ENCODE data around the gene ACTL6B. TPM values are rescaled to one million over a fixed set of nuclear protein-coding genes. Genes with fewer than 3 reads are reported as not detected.
A peak's percentile ranks its signal among the peaks of the same experiment; 100 is the strongest.

The ACTL6B gene
- total and polyA plus RNA-seq, 2 of the 13 experiments (the other 11 are each of a cell fraction or from before 2014, with no cell fraction given): not detected

GRCh38 chr7:100691676-100692577, 35.7 kb upstream of the ACTL6B start (continued):
- TF ChIP-seq HMGXB4 (CRISPR knock-in tag; IDR thresholded peaks at IDR 0.05; ENCODE audit: borderline replicate concordance in 1 of 2, low read depth in 1 of 2): peak; percentile 59 to 87; a peak in 3 of 4 replicates
- TF ChIP-seq KMT2B (CRISPR knock-in tag; IDR thresholded peaks at IDR 0.05): no peak
- TF ChIP-seq CTCF (CRISPR knock-in tag; IDR thresholded peaks at IDR 0.05): peak; percentile 95
- peak; percentile 49; the same call in 1 of the 2 replicates for TF ChIP-seq IRF9 (CRISPR knock-in tag; IDR thresholded peaks at IDR 0.05; ENCODE audit: borderline replicate concordance)
- peak; percentile 82 for TF ChIP-seq STAG1 (CRISPR knock-in tag; IDR thresholded peaks at IDR 0.05)
- TF ChIP-seq ZHX2 (IDR thresholded peaks at IDR 0.05; ENCODE audit: low read depth): no peak
- TF ChIP-seq ZHX2 (CRISPR knock-in tag; IDR thresholded peaks at IDR 0.05; ENCODE audit: borderline replicate concordance): no peak
- peak; percentile 70; the same call in 1 of the 2 replicates for TF ChIP-seq TFDP1 (CRISPR knock-in tag; IDR thresholded peaks at IDR 0.05; ENCODE audit: borderline replicate concordance)
- 0 out of 2 replicates have a peak, but pooled peaks have one; percentile 22 for TF ChIP-seq TGIF2 (CRISPR knock-in tag; IDR thresholded peaks at IDR 0.05)
- 0 out of 2 replicates have a peak, but pooled peaks have one; percentile 43 for TF ChIP-seq ZNF230 (CRISPR knock-in tag; IDR thresholded peaks at IDR 0.05)
- no peak for TF ChIP-seq PCBP1 (IDR thresholded peaks at IDR 0.05; ENCODE audit: borderline replicate concordance, low read depth, low read length)
- TF ChIP-seq PRPF4 (IDR thresholded peaks at IDR 0.05; ENCODE audit: low read depth, low read length, poor library complexity, severe bottlenecking): peak; percentile 79
- no peak for TF ChIP-seq CBX2 (IDR thresholded peaks at IDR 0.05; ENCODE audit: low read depth, low read length)
- TF ChIP-seq CBX2 (CRISPR knock-in tag; IDR thresholded peaks at IDR 0.05; ENCODE audit: low read depth): no peak
- no peak for TF ChIP-seq NPAS2 (CRISPR knock-in tag; IDR thresholded peaks at IDR 0.05; ENCODE audit: borderline replicate concordance)
